GM06990 (cell line): Measurements from ENCODE around the gene ADAMTSL2.
A peak's percentile ranks its signal among the peaks of the same experiment; 100 is the strongest.

ENCODE experiments used
- DNase-seq: peaks from one replicate; pipeline ENCODE4 v3.0.0-alpha.2; 2011; ENCODE audit not compliant: insufficient read length; ENCODE audit errors: extremely low read depth
- H3K27me3 ChIP-seq: replicated peaks from 2 replicates; pipeline ENCODE4 v1.6.0; 2011; ENCODE audit warnings: low read length; ENCODE audit not compliant: control insufficient read depth, insufficient read depth
- H3K36me3 ChIP-seq: 2 replicates; pipeline ENCODE4 v1.5.1; 2011; ENCODE audit warnings: low read length; ENCODE audit not compliant: control insufficient read depth, insufficient read depth
- H3K4me3 ChIP-seq: replicated peaks from 2 replicates; pipeline ENCODE4 v1.5.1; 2011; ENCODE audit warnings: low read depth, mild to moderate bottlenecking, control low read depth, low read length
- TF ChIP-seq, protein P1 (sequence below): IDR thresholded peaks from 2 replicates; pipeline ENCODE4 v1.5.1; 2011; ENCODE audit warnings: low read length, control low read depth, mild to moderate bottlenecking, inconsistent platforms; ENCODE audit not compliant: insufficient read depth, poor library complexity, severe bottlenecking

The ADAMTSL2 gene

DNA sequence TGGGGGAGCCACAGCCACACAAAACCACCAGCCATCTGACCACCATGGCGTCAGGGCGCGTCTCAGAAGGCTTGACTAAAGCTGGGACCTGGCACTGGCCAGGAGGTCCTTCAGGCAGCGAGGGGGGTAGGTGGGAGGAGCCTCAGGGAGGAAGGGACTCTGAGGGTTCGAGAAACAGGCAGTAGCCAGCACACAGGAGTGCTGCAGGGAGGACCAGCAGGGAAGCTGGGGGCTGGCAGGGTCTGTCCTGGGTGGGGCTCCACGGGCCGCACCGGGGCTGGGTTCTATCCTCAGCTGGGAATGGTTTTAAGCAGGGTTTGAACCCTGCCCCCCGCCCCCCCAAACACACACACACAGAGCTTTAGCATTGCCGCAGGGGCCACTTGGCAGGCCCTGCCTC, 67.2 kb downstream of the ADAMTSL2 start:
- Histone ChIP-seq H3K36me3 (no peaks in the 10 kb centered on the region; the same call in 1 of the 2 replicates), H3K27me3 (no peaks in the 10 kb centered on the region; the same call in 1 of the 2 replicates), H3K4me3 (no peak overlapping the region)
- TF ChIP-seq, protein P1, sequence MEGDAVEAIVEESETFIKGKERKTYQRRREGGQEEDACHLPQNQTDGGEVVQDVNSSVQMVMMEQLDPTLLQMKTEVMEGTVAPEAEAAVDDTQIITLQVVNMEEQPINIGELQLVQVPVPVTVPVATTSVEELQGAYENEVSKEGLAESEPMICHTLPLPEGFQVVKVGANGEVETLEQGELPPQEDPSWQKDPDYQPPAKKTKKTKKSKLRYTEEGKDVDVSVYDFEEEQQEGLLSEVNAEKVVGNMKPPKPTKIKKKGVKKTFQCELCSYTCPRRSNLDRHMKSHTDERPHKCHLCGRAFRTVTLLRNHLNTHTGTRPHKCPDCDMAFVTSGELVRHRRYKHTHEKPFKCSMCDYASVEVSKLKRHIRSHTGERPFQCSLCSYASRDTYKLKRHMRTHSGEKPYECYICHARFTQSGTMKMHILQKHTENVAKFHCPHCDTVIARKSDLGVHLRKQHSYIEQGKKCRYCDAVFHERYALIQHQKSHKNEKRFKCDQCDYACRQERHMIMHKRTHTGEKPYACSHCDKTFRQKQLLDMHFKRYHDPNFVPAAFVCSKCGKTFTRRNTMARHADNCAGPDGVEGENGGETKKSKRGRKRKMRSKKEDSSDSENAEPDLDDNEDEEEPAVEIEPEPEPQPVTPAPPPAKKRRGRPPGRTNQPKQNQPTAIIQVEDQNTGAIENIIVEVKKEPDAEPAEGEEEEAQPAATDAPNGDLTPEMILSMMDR = no peak
- DNase-seq = no peak

DNA sequence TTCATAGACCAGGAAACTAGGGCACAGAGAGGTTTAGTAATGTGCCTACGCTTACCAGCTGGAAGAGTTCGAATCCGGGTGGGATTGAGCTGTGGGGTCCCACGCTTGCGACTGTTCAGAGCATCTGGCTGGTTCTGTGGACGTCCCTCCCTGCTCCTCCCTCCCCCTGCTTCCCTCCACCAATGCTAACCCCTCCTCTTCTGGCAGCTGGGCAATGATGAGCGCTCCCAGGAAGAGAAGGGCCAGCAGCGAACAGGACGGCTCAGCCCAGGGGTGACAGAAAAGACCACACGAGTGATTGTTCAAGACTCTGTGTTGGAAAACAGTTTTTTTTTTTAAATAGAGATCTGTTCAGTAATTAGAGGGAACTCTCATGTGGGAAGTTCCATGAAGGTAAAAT, 67.8 kb downstream of the ADAMTSL2 start:
- Histone ChIP-seq H3K4me3 (no peak overlapping the region), H3K36me3 (no peaks in the 10 kb centered on the region; the same call in 1 of the 2 replicates), H3K27me3 (no peaks in the 10 kb centered on the region; the same call in 1 of the 2 replicates)
- TF ChIP-seq, protein P1 = no peak
- no peak for DNase-seq

DNA sequence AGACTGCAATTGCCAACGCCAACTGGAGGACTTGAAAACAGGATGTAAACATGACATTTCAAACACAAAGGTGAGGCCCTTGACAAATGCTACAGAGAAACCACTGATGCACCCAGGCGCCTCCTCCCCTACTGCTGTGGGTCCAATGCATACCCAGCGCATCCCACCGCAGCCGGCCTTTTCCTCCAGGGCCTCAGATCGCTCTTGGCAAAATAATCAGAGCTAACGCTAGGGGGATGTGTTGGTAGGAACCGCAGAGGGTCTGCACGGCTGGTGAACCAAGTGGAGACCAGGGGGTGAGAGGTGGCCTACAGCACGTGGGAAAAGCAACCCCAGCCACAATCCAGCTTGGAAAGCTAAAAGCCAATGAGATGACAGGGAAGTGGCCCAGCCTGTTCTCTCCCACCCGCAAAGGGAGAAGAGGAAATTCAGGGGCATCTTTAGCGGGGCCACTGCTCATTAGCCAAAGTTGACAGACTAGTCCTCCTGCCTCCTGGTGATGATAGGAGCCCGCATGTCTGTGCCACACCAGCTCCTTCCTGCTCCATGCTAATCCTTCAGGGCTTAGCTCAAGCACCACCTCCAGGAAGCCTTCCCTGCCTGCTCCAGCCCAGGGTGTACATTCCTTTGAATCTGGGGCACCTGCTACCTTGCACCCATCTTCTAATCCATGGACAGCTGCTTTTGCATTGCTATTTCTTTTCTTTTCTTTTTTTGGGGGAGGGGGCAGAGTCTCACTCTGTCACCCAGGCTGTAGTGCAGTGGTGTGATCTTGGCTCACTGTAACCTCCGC, 68.8 kb downstream of the ADAMTSL2 start:
- H3K4me3 ChIP-seq = no peak overlapping the region
- TF ChIP-seq, protein P1 = no peak
- H3K27me3 ChIP-seq = no peaks in the 10 kb centered on the region; the same call in 1 of the 2 replicates
- DNase-seq = no peak
- no peaks in the 10 kb centered on the region; the same call in 1 of the 2 replicates for H3K36me3 ChIP-seq

DNA sequence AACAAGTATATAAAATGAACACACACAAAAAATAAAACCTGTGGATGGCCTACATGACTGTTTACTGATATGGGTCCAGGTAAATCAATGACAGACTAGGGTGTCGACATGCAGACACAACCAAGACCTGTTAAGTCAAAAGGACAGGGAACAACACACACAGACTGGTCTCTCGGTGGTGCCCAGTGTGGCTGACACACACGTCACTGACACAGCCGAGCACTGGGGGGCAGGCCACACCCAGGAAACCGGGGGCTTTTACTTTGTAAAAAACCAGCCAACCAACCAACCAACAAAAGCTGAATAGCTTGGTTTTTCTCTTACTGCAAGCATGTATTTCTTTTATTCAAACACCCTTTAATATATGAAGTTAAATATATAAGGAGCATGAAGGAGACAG, 69.7 kb downstream of the ADAMTSL2 start:
- Histone ChIP-seq H3K27me3 (no peaks in the 10 kb centered on the region; the same call in 1 of the 2 replicates), H3K36me3 (no peaks in the 10 kb centered on the region; the same call in 1 of the 2 replicates), H3K4me3 (no peak overlapping the region)
- DNase-seq = no peak
- TF ChIP-seq, protein P1 = peak; percentile 10

DNA sequence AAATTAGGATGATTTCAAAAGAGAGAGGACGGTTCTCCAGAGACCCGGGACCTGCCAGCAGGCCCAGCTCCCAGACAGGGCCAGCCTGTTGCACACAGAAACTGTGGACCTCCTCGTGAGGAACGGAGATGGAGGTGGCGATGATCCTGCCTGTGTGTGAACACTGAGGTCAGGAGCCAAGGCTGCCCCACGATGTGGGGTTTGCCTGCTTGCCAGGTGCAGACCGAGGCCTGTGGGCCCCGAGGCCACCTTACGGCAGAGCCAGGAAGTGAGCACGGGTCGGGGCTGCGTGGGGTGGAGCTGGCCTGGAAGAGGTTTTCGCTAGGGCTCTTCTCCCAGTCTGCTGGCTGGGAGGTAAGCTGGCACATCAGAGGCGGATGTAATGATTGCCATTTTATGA, 70.4 kb downstream of the ADAMTSL2 start:
- no peak for DNase-seq
- Histone ChIP-seq H3K4me3 (no peak overlapping the region), H3K36me3 (no peaks in the 10 kb centered on the region), H3K27me3 (no peaks in the 10 kb centered on the region; the same call in 1 of the 2 replicates)
- TF ChIP-seq, protein P1 = no peak
